Measurements from ENCODE around the gene FGF12. TPM values are rescaled to one million over a fixed set of nuclear protein-coding genes. Genes with fewer than 3 reads are reported as not detected.

FGF12 gene
- polyA plus RNA-seq, 2 of the 4 experiments (the other 2 are of a cell fraction) = 0.63 to 1.1 TPM

GRCh38 chr3:192183109-192183508 is 544.2 kb downstream of the FGF12 start:
- H3K4me3 ChIP-seq = no peak overlapping the region
- no peak overlapping the region for H3K27ac ChIP-seq
- POLR2A ChIA-PET = no interaction called here
- TF ChIP-seq RFX5 (IDR thresholded peaks at IDR 0.05) = no peak
- TF ChIP-seq MYC (IDR thresholded peaks at IDR 0.05; ENCODE audit: borderline replicate concordance, low read length) = no peak
- TF ChIP-seq CTCF (IDR thresholded peaks at IDR 0.05) = no peak
- no peak for TF ChIP-seq E2F6 (IDR thresholded peaks at IDR 0.05; ENCODE audit: borderline replicate concordance, low read depth)
- no peaks in the 10 kb centered on the region for H3K9me3 ChIP-seq
- H3K4me1 ChIP-seq = no peaks in the 10 kb centered on the region
- WGBS (ENCODE audit: missing lambda C conversion rate) = 11% methylated on average over 3 of the region's 3 CpGs
- FAIRE-seq = no peak
- no peak for ATAC-seq
- no peak for DNase-seq (ENCODE audit: low read depth in 1 of 2, low spot score in 1 of 2)
- CTCF ChIA-PET = no interaction called here
- H3K4me2 ChIP-seq = no peak overlapping the region

- Histone ChIP-seq H3K4me2 (no peak overlapping the region), H3K4me3 (no peak overlapping the region), H3K9me3 (no peaks in the 10 kb centered on the region), H3K4me1 (no peaks in the 10 kb centered on the region), H3K27ac (no peak overlapping the region)
- TF ChIP-seq CEBPB (IDR thresholded peaks at IDR 0.05) (no peak), ELK1 (IDR thresholded peaks at IDR 0.05; ENCODE audit: low read depth, low read length) (no peak), SMC3 (IDR thresholded peaks at IDR 0.05) (no peak)
- WGBS (ENCODE audit: missing lambda C conversion rate) = 46% methylated on average over 4 of the region's 4 CpGs
- CTCF ChIA-PET = no interaction called here
- ATAC-seq = no peak
- no peak for DNase-seq (ENCODE audit: low read depth in 1 of 2, low spot score in 1 of 2)
- POLR2A ChIA-PET = no interaction called here
- FAIRE-seq = no peak
Measured at GRCh38 chr3:192181151-192181550, 546.2 kb downstream of the FGF12 start.

GRCh38 chr3:192177383-192177782 is 550.0 kb downstream of the FGF12 start:
- H3K4me3 ChIP-seq = no peak overlapping the region
- CTCF ChIA-PET = no interaction called here
- no peak for FAIRE-seq
- TF ChIP-seq CHD2 (IDR thresholded peaks at IDR 0.05; ENCODE audit: low read length, partially characterized antibody) = no peak
- no peak for TF ChIP-seq RNF2 (IDR thresholded peaks at IDR 0.05; ENCODE audit: borderline replicate concordance, low read depth)
- no peak for TF ChIP-seq USF2 (IDR thresholded peaks at IDR 0.05)
- TF ChIP-seq BCL3 (IDR thresholded peaks at IDR 0.05) = no peak
- TF ChIP-seq HMGXB4 (CRISPR knock-in tag; IDR thresholded peaks at IDR 0.05; ENCODE audit: borderline replicate concordance) = no peak
- TF ChIP-seq MAFK (IDR thresholded peaks at IDR 0.05; ENCODE audit: partially characterized antibody) = no peak
- no peak for TF ChIP-seq HOXB5 (CRISPR knock-in tag; IDR thresholded peaks at IDR 0.05)
- no peak for TF ChIP-seq MAZ (IDR thresholded peaks at IDR 0.05; ENCODE audit: borderline replicate concordance, low read depth, low read length)
- TF ChIP-seq CTCF (IDR thresholded peaks at IDR 0.05) = no peak
- TF ChIP-seq ATOH8 (CRISPR knock-in tag; IDR thresholded peaks at IDR 0.05; ENCODE audit: low read depth) = no peak
- TF ChIP-seq RAD21 (conservative IDR thresholded peaks at IDR 0.05 in 1 of 2, IDR thresholded peaks at IDR 0.05 in 1 of 2) = no peak
- TF ChIP-seq E2F6 (IDR thresholded peaks at IDR 0.05; ENCODE audit: borderline replicate concordance, low read depth) = no peak
- TF ChIP-seq FOSB (CRISPR knock-in tag; IDR thresholded peaks at IDR 0.05) = no peak
- ATAC-seq = no peak
- H3K27ac ChIP-seq = no peak overlapping the region
- POLR2A ChIA-PET = no interaction called here
- no peaks in the 10 kb centered on the region for H3K4me1 ChIP-seq
- DNase-seq (ENCODE audit: low read depth in 1 of 2, low spot score in 1 of 2) = no peak
- 22% methylated on average over 3 of the region's 3 CpGs for WGBS (ENCODE audit: missing lambda C conversion rate)
- H3K9me3 ChIP-seq = no peaks in the 10 kb centered on the region
- no peak overlapping the region for H3K4me2 ChIP-seq

Data from A549 (cell line).